Suprapubic skin (tissue), 3 donors: ENCODE measurements around the gene MTG2.

Experiments
- CTCF ChIP-seq, 2 donors: fragments of 200-600 bp in 1 of 2; fragments of 450-650 bp in 1 of 2; sonication (generic) in 1 of 2; IDR thresholded peaks; one replicate each; pipeline ENCODE4 v1.5.1; 2016 to 2019; ENCODE audit warnings: antibody characterized with exemption in 2 of 2, mild to moderate bottlenecking in 1 of 2, moderate library complexity in 1 of 2
- POLR2A ChIP-seq, 2 donors: fragments of 450-650 bp; IDR thresholded peaks; one replicate each; pipeline ENCODE4 v1.6.1; 2017; ENCODE audit warnings: antibody characterized with exemption in 2 of 2, mild to moderate bottlenecking in 2 of 2, moderate library complexity in 2 of 2

DNA sequence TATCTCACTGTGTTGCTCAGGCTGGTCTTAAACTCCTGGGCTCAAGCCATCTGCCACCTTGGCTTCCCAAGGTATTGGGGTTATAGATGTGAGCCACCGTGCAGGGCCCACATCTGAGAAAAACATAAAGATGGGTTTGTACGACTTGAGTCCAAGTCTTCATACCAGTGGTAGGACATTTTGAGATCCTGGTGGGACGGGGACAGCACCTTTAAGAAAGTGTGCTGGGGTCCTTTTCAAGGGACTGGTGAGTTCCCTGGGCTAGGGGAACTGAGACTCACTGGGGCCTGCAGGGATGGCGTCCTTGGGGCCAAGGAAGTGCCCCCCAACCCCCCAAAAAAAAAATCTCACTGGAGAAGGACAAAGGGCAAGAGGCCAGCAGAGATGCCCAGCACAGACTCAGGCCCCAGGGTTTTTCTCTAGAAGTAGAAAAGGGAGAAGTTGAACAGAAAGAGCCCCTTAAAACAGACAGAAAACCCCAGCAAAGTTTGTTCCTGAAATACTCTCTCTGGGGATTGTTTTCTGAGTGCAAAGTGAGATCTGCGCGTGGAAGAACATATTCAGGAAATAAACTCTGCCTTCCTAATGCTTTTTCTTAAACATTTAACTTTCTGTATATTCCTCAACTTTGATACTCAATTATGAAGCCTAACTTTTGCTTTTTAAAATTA lies 66.2 kb downstream of the MTG2 start:
- TF ChIP-seq POLR2A (IDR thresholded peaks at IDR 0.05) (no peak), CTCF (IDR thresholded peaks at IDR 0.05) (no peak)
